HG03520 (cell line): Measurements from ENCODE around the gene FAM83G.

ENCODE experiments used
- ATAC-seq: cut with Tn5 transposase; IDR thresholded peaks from one replicate; pipeline ENCODE4 v1.9.1; 2021; ENCODE audit warnings: mild to moderate bottlenecking, moderate library complexity; ENCODE audit not compliant: unreplicated experiment

FAM83G gene

GRCh38 chr17:19012171-19013080, 7.9 kb upstream of the FAM83G start:
- ATAC-seq, result no peak

- ATAC-seq, result no peak
Measured at GRCh38 chr17:19011581-19011980, 7.0 kb upstream of the FAM83G start.

- ATAC-seq, result no peak
Measured at GRCh38 chr17:19010729-19011505, 6.4 kb upstream of the FAM83G start.

- no peak for ATAC-seq
Measured at GRCh38 chr17:19009970-19010369, 5.4 kb upstream of the FAM83G start.

GRCh38 chr17:19006698-19007097, 2.1 kb upstream of the FAM83G start:
- ATAC-seq, result no peak

- ATAC-seq, result no peak
Measured at GRCh38 chr17:19005789-19006430, 1.3 kb upstream of the FAM83G start.

GRCh38 chr17:19005137-19005773, 691 bp upstream of the FAM83G start:
- no peak for ATAC-seq

- no peak for ATAC-seq
Measured at GRCh38 chr17:19003543-19004420, 782 bp downstream of the FAM83G start.

- ATAC-seq, result no peak
Measured at GRCh38 chr17:19002805-19003542, 1.6 kb downstream of the FAM83G start.

- no peak for ATAC-seq
Measured at GRCh38 chr17:19001907-19002590, 2.5 kb downstream of the FAM83G start.

- ATAC-seq, result no peak
Measured at GRCh38 chr17:19000531-19001325, 3.8 kb downstream of the FAM83G start.

GRCh38 chr17:18999911-19000310, 4.7 kb downstream of the FAM83G start:
- no peak for ATAC-seq

GRCh38 chr17:18999394-18999793, 5.2 kb downstream of the FAM83G start:
- ATAC-seq, result no peak

- ATAC-seq, result no peak
Measured at GRCh38 chr17:18997650-18998196, 6.8 kb downstream of the FAM83G start.

GRCh38 chr17:18996458-18996857, 8.1 kb downstream of the FAM83G start:
- ATAC-seq, result no peak

GRCh38 chr17:18995220-18995619, 9.3 kb downstream of the FAM83G start:
- ATAC-seq, result no peak

- no peak for ATAC-seq
Measured at GRCh38 chr17:18994631-18995030, 9.9 kb downstream of the FAM83G start.
